ENCODE results near the gene CSK.

The CSK gene

GRCh38 chr15:74768771-74769342 lies 13.0 kb upstream of the CSK start:
- peak; percentile 67 for DNase-seq (ENCODE audit: insufficient read length, low spot score)
- FAIRE-seq = peak; percentile 98
- TF ChIP-seq SPI1 (IDR thresholded peaks at IDR 0.05; ENCODE audit: low read depth, low read length) (no peak), POLR2AphosphoS5 (IDR thresholded peaks at IDR 0.05; ENCODE audit: low read depth, low read length) (no peak), PAX5 (IDR thresholded peaks at IDR 0.05; ENCODE audit: insufficient read depth, low read length, severe bottlenecking) (no peak), POU2F2 (IDR thresholded peaks at IDR 0.05; ENCODE audit: low read depth, low read length) (no peak), TAF1 (IDR thresholded peaks at IDR 0.05; ENCODE audit: low read depth, low read length) (no peak), POLR2A (IDR thresholded peaks at IDR 0.05; ENCODE audit: low read depth, low read length) (no peak)

DNA sequence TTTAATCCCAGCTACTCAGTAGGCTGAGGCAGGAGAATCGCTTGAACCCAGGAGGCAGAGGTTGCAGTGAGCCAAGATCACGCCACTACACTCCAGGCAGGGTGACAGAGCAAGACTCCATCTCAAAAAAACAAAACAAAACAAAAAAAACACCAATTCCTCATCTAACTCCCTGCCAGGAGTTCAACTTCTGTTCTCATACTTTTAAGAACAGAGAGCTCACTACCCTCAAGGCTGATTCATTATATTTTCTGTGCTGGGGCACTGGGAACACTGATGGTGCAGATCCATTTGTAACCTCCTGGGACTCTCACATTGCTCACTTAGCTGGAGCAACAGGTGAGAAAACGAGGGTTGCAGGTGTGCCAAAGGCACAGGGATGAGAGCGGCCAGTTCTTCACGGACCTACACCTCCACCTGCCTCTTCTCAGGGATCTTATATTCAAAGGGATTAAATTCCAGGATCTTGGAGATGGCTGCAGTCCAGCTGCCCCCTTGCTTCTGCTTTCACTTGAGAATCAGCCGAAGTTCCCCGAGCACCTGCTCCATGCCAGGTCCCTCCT lies 12.3 kb upstream of the CSK start:
- DNase-seq (ENCODE audit: insufficient read length, low spot score) = no peak
- FAIRE-seq = no peak
- TF ChIP-seq PAX5 (IDR thresholded peaks at IDR 0.05; ENCODE audit: insufficient read depth, low read length, severe bottlenecking) (no peak), POLR2AphosphoS5 (IDR thresholded peaks at IDR 0.05; ENCODE audit: low read depth, low read length) (no peak), TAF1 (IDR thresholded peaks at IDR 0.05; ENCODE audit: low read depth, low read length) (no peak), SPI1 (IDR thresholded peaks at IDR 0.05; ENCODE audit: low read depth, low read length) (no peak), POLR2A (IDR thresholded peaks at IDR 0.05; ENCODE audit: low read depth, low read length) (no peak), POU2F2 (IDR thresholded peaks at IDR 0.05; ENCODE audit: low read depth, low read length) (no peak)

DNA sequence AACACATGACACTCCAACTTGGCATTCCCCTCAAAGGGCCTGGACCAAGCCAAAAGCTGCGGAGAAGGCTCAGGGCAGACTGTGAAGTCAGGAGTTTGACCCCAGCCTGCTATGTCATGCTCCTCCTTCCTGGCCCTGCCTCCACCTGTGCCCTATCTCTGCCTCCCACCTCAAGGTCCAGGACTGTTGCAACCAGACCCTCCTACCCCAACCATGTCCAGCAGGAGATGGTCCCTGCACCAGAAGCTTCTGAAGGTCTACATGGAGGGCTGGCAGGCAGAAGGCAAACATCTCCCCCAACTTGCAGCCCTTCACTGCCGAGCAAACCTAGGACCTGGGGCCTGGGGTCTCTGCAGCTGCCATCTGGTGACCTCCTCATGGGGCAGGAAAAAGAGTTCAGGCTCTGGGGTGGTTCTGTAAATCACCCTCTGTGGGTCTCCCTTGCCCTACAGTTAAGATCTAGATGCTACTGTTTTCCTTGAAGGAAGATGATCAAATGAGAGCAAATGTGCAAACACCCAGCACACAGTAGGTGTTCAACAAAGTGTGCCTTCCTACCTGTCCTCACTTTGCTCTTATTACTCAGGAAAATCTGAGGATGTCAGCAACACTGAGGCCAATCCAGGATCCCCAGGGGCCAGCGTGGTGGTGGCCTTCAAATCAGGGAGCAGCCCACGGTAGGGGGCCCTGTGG lies 11.5 kb upstream of the CSK start:
- FAIRE-seq (peak; percentile 9), DNase-seq (ENCODE audit: insufficient read length, low spot score) (no peak)
- TF ChIP-seq POLR2A (IDR thresholded peaks at IDR 0.05; ENCODE audit: low read depth, low read length) = no peak
- TF ChIP-seq TAF1 (IDR thresholded peaks at IDR 0.05; ENCODE audit: low read depth, low read length) = no peak
- TF ChIP-seq SPI1 (IDR thresholded peaks at IDR 0.05; ENCODE audit: low read depth, low read length) = no peak
- TF ChIP-seq POU2F2 (IDR thresholded peaks at IDR 0.05; ENCODE audit: low read depth, low read length) = no peak
- no peak for TF ChIP-seq PAX5 (IDR thresholded peaks at IDR 0.05; ENCODE audit: insufficient read depth, low read length, severe bottlenecking)
- TF ChIP-seq POLR2AphosphoS5 (IDR thresholded peaks at IDR 0.05; ENCODE audit: low read depth, low read length) = no peak

DNA sequence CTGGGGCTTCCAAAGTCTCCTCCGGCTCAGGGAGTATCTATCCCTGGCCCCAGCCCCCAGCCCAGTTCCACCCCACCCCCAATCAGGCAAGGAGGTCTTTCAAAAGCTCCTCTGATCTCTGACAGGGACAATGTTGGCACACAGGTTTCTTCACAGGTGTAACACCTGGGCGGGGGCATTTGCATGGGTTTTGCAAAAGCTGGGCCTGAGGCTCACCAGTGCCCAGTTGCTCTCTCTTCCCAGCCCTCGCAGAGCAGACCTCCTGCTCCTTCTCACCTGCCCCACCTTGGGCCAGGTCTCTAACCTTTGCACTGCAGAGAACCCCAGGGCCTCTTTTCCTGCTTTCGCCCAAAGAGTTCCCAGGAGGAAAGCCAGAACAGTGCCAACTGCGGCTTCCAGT lies 8.6 kb upstream of the CSK start:
- DNase-seq (ENCODE audit: insufficient read length, low spot score) (no peak), FAIRE-seq (no peak)

DNA sequence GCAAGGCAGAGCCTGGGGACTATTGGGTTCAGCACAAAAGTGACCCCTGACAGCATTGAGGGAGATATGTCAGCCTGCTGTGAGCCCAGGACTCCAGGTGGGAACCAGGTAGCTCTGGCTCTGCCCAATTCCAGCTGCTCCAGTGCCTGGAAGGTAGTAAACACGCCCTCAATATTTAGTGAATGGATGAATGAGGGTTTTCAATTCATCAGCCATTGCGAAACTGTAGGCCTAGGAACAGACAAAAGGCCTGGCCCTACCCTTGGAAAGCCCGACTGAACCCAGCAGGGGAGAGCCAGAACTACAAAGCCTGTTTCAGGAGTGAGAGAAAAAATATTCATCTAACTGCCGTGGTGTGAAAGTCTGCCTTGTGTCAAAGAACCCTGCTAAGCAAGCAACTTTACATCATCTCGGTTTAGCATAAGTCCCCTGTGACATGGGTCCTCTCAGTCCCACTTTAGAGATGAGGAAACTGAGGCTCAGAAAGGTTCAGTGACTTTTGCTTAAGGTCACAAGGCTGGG lies 8.1 kb upstream of the CSK start:
- TF ChIP-seq POU2F2 (IDR thresholded peaks at IDR 0.05; ENCODE audit: low read depth, low read length) (no peak), TAF1 (IDR thresholded peaks at IDR 0.05; ENCODE audit: low read depth, low read length) (no peak), POLR2AphosphoS5 (IDR thresholded peaks at IDR 0.05; ENCODE audit: low read depth, low read length) (no peak), POLR2A (IDR thresholded peaks at IDR 0.05; ENCODE audit: low read depth, low read length) (no peak), PAX5 (IDR thresholded peaks at IDR 0.05; ENCODE audit: insufficient read depth, low read length, severe bottlenecking) (no peak), SPI1 (IDR thresholded peaks at IDR 0.05; ENCODE audit: low read depth, low read length) (no peak)
- no peak for DNase-seq (ENCODE audit: insufficient read length, low spot score)
- FAIRE-seq = peak; percentile 50

More for the DNA sequence above, 8.6 kb upstream of the CSK start:
- TF ChIP-seq POU2F2 (IDR thresholded peaks at IDR 0.05; ENCODE audit: low read depth, low read length) (no peak), TAF1 (IDR thresholded peaks at IDR 0.05; ENCODE audit: low read depth, low read length) (no peak), SPI1 (IDR thresholded peaks at IDR 0.05; ENCODE audit: low read depth, low read length) (no peak), POLR2A (IDR thresholded peaks at IDR 0.05; ENCODE audit: low read depth, low read length) (no peak), PAX5 (IDR thresholded peaks at IDR 0.05; ENCODE audit: insufficient read depth, low read length, severe bottlenecking) (no peak), POLR2AphosphoS5 (IDR thresholded peaks at IDR 0.05; ENCODE audit: low read depth, low read length) (no peak)

GRCh38 chr15:74775132-74775562 lies 6.7 kb upstream of the CSK start:
- no peak for TF ChIP-seq POLR2A (IDR thresholded peaks at IDR 0.05; ENCODE audit: low read depth, low read length)
- TF ChIP-seq POU2F2 (IDR thresholded peaks at IDR 0.05; ENCODE audit: low read depth, low read length) = peak; percentile 96
- no peak for TF ChIP-seq SPI1 (IDR thresholded peaks at IDR 0.05; ENCODE audit: low read depth, low read length)
- FAIRE-seq (peak; percentile 64), DNase-seq (ENCODE audit: insufficient read length, low spot score) (no peak)

DNA sequence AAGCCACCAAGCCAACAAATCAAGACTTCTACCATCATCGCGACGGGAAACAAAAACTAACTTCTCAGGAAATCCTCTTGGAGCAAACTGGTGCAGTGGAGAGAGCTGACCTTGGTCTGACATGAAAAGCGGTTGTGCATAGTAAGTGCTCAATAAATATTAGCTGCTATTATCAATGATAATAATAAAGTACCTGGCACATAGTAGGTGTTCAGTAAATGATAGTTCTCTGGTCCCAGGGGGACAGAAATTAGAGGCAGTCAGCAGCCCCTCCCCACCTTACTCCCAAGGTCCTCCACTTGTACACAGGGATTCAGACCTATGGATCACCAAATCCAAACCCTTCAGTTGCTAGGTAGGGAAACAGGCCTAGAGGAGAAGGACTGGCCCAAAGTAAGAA lies 6.0 kb upstream of the CSK start:
- DNase-seq (ENCODE audit: insufficient read length, low spot score) (no peak), FAIRE-seq (no peak)
- TF ChIP-seq POU2F2 (IDR thresholded peaks at IDR 0.05; ENCODE audit: low read depth, low read length) (no peak), SPI1 (IDR thresholded peaks at IDR 0.05; ENCODE audit: low read depth, low read length) (no peak), TAF1 (IDR thresholded peaks at IDR 0.05; ENCODE audit: low read depth, low read length) (no peak), POLR2A (IDR thresholded peaks at IDR 0.05; ENCODE audit: low read depth, low read length) (no peak), POLR2AphosphoS5 (IDR thresholded peaks at IDR 0.05; ENCODE audit: low read depth, low read length) (no peak), PAX5 (IDR thresholded peaks at IDR 0.05; ENCODE audit: insufficient read depth, low read length, severe bottlenecking) (no peak)

GRCh38 chr15:74776821-74777768 lies 4.8 kb upstream of the CSK start:
- no peak; the same call in 1 of the 2 replicates for TF ChIP-seq POLR2AphosphoS5 (IDR thresholded peaks at IDR 0.05; ENCODE audit: low read depth, low read length)
- peak; percentile 90 for TF ChIP-seq SPI1 (IDR thresholded peaks at IDR 0.05; ENCODE audit: low read depth, low read length)
- TF ChIP-seq PAX5 (IDR thresholded peaks at IDR 0.05; ENCODE audit: insufficient read depth, low read length, severe bottlenecking) = no peak
- FAIRE-seq = peak; percentile 80
- DNase-seq (ENCODE audit: insufficient read length, low spot score) = no peak

Data from GM12891 (cell line).